A549 (cell line): ENCODE results near the gene CELF4.

ENCODE experiments used
- BHLHE40 ChIP-seq: IDR thresholded peaks from 2 replicates; pipeline ENCODE4 v1.6.1; 2012; ENCODE audit warnings: low read depth, low read length, inconsistent platforms
- CBX2 ChIP-seq: fragments of 200-600 bp; sonication (generic); IDR thresholded peaks from 2 replicates; pipeline ENCODE4 v1.6.1; 2016; ENCODE audit warnings: low read depth, mild to moderate bottlenecking, borderline replicate concordance
- CTCF ChIP-seq: fragments of >200 bp; sonication (Bioruptor Twin); formaldehyde crosslinking; IDR thresholded peaks from 3 replicates; pipeline ENCODE4 v1.5.1; 2016
- EP300 ChIP-seq, 2 experiments: fragments of >200 bp; sonication (Bioruptor Twin); formaldehyde crosslinking; IDR thresholded peaks; 2 replicates in 1 of 2; 3 replicates in 1 of 2; pipeline ENCODE4 v1.6.1; 2016 to 2017
- KDM5A ChIP-seq: fragments of 200-600 bp; sonication (generic); IDR thresholded peaks from 2 replicates; pipeline ENCODE4 v1.6.1; 2016; ENCODE audit warnings: antibody characterized with exemption, mild to moderate bottlenecking
- MAX ChIP-seq: IDR thresholded peaks from 2 replicates; pipeline ENCODE4 v1.6.1; 2012
- POLR2A ChIP-seq: IDR thresholded peaks from 2 replicates; pipeline ENCODE4 v1.6.1; 2012; ENCODE audit warnings: mild to moderate bottlenecking, low read length
- RAD21 ChIP-seq, 2 experiments: fragments of >200 bp in 1 of 2; sonication (Bioruptor Twin) in 1 of 2; formaldehyde crosslinking in 1 of 2; IDR thresholded peaks in 1 of 2; conservative IDR thresholded peaks in 1 of 2; 2 replicates in 1 of 2; 3 replicates in 1 of 2; pipeline ENCODE4 v1.6.1; 2012 to 2018; ENCODE audit warnings: inconsistent platforms in 1 of 2
- ZNF302 ChIP-seq: fragments of 250-450 bp; sonication (Bioruptor Pico); IDR thresholded peaks from 2 replicates; pipeline ENCODE4 v1.9.0; 2021; ENCODE audit warnings: inconsistent platforms, mild to moderate bottlenecking, moderate library complexity

GRCh38 chr18:37321582-37322491 is 243.8 kb downstream of the CELF4 start:
- no peak for TF ChIP-seq POLR2A
- no peak for TF ChIP-seq KDM5A
- no peak for TF ChIP-seq BHLHE40
- TF ChIP-seq ZNF302 (CRISPR knock-in tag), result no peak
- TF ChIP-seq CTCF, result no peak
- TF ChIP-seq CBX2, result no peak
- no peak for TF ChIP-seq RAD21 (conservative IDR thresholded peaks at IDR 0.05 in 1 of 2, IDR thresholded peaks at IDR 0.05 in 1 of 2)
- no peak for TF ChIP-seq EP300 (IDR thresholded peaks at IDR 0.05)
- TF ChIP-seq MAX, result no peak
